GM23338 (cell line): ENCODE data around the gene OPN1MW3. TPM values are rescaled to one million over a fixed set of nuclear protein-coding genes. Genes with fewer than 3 reads are reported as not detected.
"Not testable (repeated sequence)": the region's sequence is repeated elsewhere in the genome, so short reads cannot be mapped to it uniquely, and the experiment has no call there.

Experiments
- ATAC-seq: fragments of 200-7000 bp; cut with Tn5 transposase; 3 replicates; pipeline ENCODE4 v1.9.1; 2020
- DNase-seq: peaks from one replicate; pipeline ENCODE4 v3.0.0-alpha.2; 2015; ENCODE audit warnings: low spot score
- H2AFZ ChIP-seq: fragments of 200-600 bp; sonication (generic); 2 replicates; pipeline ENCODE4 v1.8.0; 2016; ENCODE audit warnings: antibody characterized with exemption, mild to moderate bottlenecking, moderate library complexity
- H3F3A ChIP-seq: fragments of 200-600 bp; sonication (generic); replicated peaks from 2 replicates; pipeline ENCODE4 v1.8.0; 2017; ENCODE audit warnings: antibody characterized with exemption, mixed run types, low read depth
- H3K27ac ChIP-seq: fragments of 200-600 bp; sonication (generic); 2 replicates; pipeline ENCODE4 v1.6.1; 2016; ENCODE audit warnings: low read depth
- H3K27me3 ChIP-seq: fragments of 200-600 bp; sonication (generic); 2 replicates; pipeline ENCODE4 v1.8.0; 2016; ENCODE audit warnings: mild to moderate bottlenecking, mixed run types, moderate library complexity; ENCODE audit not compliant: insufficient read depth
- H3K36me3 ChIP-seq: fragments of 200-600 bp; sonication (generic); 2 replicates; pipeline ENCODE4 v1.8.0; 2016; ENCODE audit warnings: mild to moderate bottlenecking; ENCODE audit not compliant: insufficient read depth
- H3K4me1 ChIP-seq: fragments of 200-600 bp; sonication (generic); 2 replicates; pipeline ENCODE4 v1.8.0; 2016; ENCODE audit warnings: mild to moderate bottlenecking, moderate library complexity; ENCODE audit not compliant: insufficient read depth
- H3K4me2 ChIP-seq: fragments of 200-600 bp; sonication (generic); 2 replicates; pipeline ENCODE4 v1.7.1; 2017; ENCODE audit warnings: mixed run types
- H3K4me3 ChIP-seq: fragments of 200-600 bp; sonication (generic); 2 replicates; pipeline ENCODE4 v1.6.1; 2016; ENCODE audit warnings: mixed run types
- H3K79me2 ChIP-seq: fragments of 200-600 bp; sonication (generic); replicated peaks from 2 replicates; pipeline ENCODE4 v1.8.0; 2017; ENCODE audit warnings: mild to moderate bottlenecking; ENCODE audit not compliant: insufficient read depth
- H3K9me2 ChIP-seq: fragments of 200-600 bp; sonication (generic); 2 replicates; pipeline ENCODE4 v1.8.0; 2017; ENCODE audit not compliant: insufficient read depth
- H4K20me1 ChIP-seq: fragments of 200-600 bp; sonication (generic); replicated peaks from 2 replicates; pipeline ENCODE4 v1.8.0; 2017; ENCODE audit warnings: mild to moderate bottlenecking; ENCODE audit not compliant: insufficient read depth
- H3K27ac Mint-ChIP-seq: 2 replicates; pipeline ENCODE4 v1.8.0; 2020; ENCODE audit warnings: inconsistent platforms, mild to moderate bottlenecking, moderate library complexity, mixed read lengths
- H3K27me3 Mint-ChIP-seq: 3 replicates; pipeline ENCODE4 v1.8.0; 2022; ENCODE audit warnings: low read depth, mild to moderate bottlenecking, moderate library complexity, mixed read lengths, inconsistent platforms; ENCODE audit not compliant: insufficient read depth, poor library complexity
- H3K36me3 Mint-ChIP-seq: 3 replicates; pipeline ENCODE4 v1.8.0; 2021; ENCODE audit warnings: low read depth, mild to moderate bottlenecking, inconsistent platforms, moderate library complexity, mixed read lengths
- H3K4me1 Mint-ChIP-seq: 3 replicates; pipeline ENCODE4 v1.8.0; 2020; ENCODE audit warnings: mild to moderate bottlenecking, inconsistent platforms, mixed read lengths
- H3K4me3 Mint-ChIP-seq: 3 replicates; pipeline ENCODE4 v1.8.0; 2021; ENCODE audit warnings: moderate library complexity, mild to moderate bottlenecking, inconsistent platforms, mixed read lengths
- H3K9me3 Mint-ChIP-seq: 3 replicates; pipeline ENCODE4 v1.8.0; 2020; ENCODE audit warnings: moderate library complexity, mild to moderate bottlenecking, inconsistent platforms, mixed read lengths
- POLR2AphosphoS5 ChIP-seq: IDR thresholded peaks from 2 replicates; pipeline ENCODE4 v1.6.1; 2016; ENCODE audit warnings: antibody characterized with exemption, low read depth
- REST ChIP-seq: IDR thresholded peaks from one replicate; pipeline ENCODE4 v1.6.1; 2018; ENCODE audit warnings: antibody characterized with exemption; ENCODE audit not compliant: unreplicated experiment
- STAT1 ChIP-seq: IDR thresholded peaks from one replicate; pipeline ENCODE4 v1.6.1; 2016; ENCODE audit warnings: antibody characterized with exemption; ENCODE audit not compliant: unreplicated experiment
- ZNF114 ChIP-seq: fragments of 250-450 bp; sonication (Bioruptor Pico); IDR thresholded peaks from 2 replicates; pipeline ENCODE4 v1.5.0; 2020; ENCODE audit warnings: mild to moderate bottlenecking, moderate library complexity
- polyA plus RNA-seq: library from polyadenylated mRNA; unstranded; fragments of >200 nt; fragmentation: Nextera tagmentation; extraction: Ambion mirVana; gene quantifications from 2 replicates; pipeline ENCODE4 v1.2.1, GENCODE V29; 2016
- total RNA-seq: library from RNA; depleted of rRNA; stranded (reverse); fragments of >200 nt; shearing (Covaris generic); gene quantifications from 2 replicates; pipeline ENCODE4 v1.2.3, GENCODE V29; 2014

The OPN1MW3 gene
- total and polyA plus RNA-seq, 2 experiments from 2014 or later, result not detected

- no peak overlapping the region for H3K4me2 ChIP-seq
- H3K4me3 ChIP-seq, result no peak overlapping the region
- H2AFZ ChIP-seq, result no peak overlapping the region
- ATAC-seq (no peak), DNase-seq (no peak)
- H3K79me2 ChIP-seq, result no peaks in the 10 kb centered on the region
- H3K36me3 ChIP-seq, result no peaks in the 10 kb centered on the region
- no peaks in the 10 kb centered on the region for H3K4me1 ChIP-seq
- Mint-ChIP-seq H3K27ac (no peak overlapping the region), H3K36me3 (no peaks in the 10 kb centered on the region), H3K9me3 (no peaks in the 10 kb centered on the region; the same call in 2 of the 3 replicates), H3K4me3 (no peak overlapping the region), H3K27me3 (peaks cover 6% of the 10 kb centered on the region), H3K4me1 (0 out of 3 replicates have a peak, but pooled peaks cover 6% of the 10 kb centered on the region)
- H3K27me3 ChIP-seq, result no peaks in the 10 kb centered on the region
- no peaks in the 10 kb centered on the region for H3F3A ChIP-seq
- no peaks in the 10 kb centered on the region for H4K20me1 ChIP-seq
- no peak overlapping the region for H3K27ac ChIP-seq
- TF ChIP-seq POLR2AphosphoS5, result no peak
- TF ChIP-seq REST, result no peak
- no peak for TF ChIP-seq STAT1
- H3K9me2 ChIP-seq, result no peaks in the 10 kb centered on the region
Observed at GRCh38 chrX:154300816-154301215, 43.4 kb downstream of the OPN1MW3 start.

- not testable (repeated sequence) for DNase-seq, H3K36me3 Mint-ChIP-seq, H3K27me3 Mint-ChIP-seq
Observed at GRCh38 chrX:154302998-154303397, 45.6 kb downstream of the OPN1MW3 start.

GRCh38 chrX:154303476-154303875, 46.1 kb downstream of the OPN1MW3 start:
- no peak overlapping the region for H3K4me3 Mint-ChIP-seq
- Histone ChIP-seq H3K9me2 (no peaks in the 10 kb centered on the region), H3K4me1 (no peaks in the 10 kb centered on the region), H3K4me2 (no peak overlapping the region), H3K79me2 (no peaks in the 10 kb centered on the region), H3K27ac (no peak overlapping the region), H3K36me3 (no peaks in the 10 kb centered on the region), H2AFZ (no peak overlapping the region), H3F3A (no peaks in the 10 kb centered on the region), H3K27me3 (no peaks in the 10 kb centered on the region), H4K20me1 (no peaks in the 10 kb centered on the region), H3K4me3 (no peak overlapping the region)
- no peaks in the 10 kb centered on the region for H3K9me3 Mint-ChIP-seq
- H3K36me3 Mint-ChIP-seq, result no peaks in the 10 kb centered on the region
- DNase-seq, result no peak
- no peak for ATAC-seq
- H3K27me3 Mint-ChIP-seq, result peaks cover 8% of the 10 kb centered on the region
- H3K27ac Mint-ChIP-seq, result no peak overlapping the region
- peaks cover 11% of the 10 kb centered on the region; the same call in 2 of the 3 replicates for H3K4me1 Mint-ChIP-seq
- TF ChIP-seq ZNF114 (CRISPR knock-in tag), result no peak
- TF ChIP-seq REST, result no peak

More at GRCh38 chrX:154302998-154303397, 45.6 kb downstream of the OPN1MW3 start:
- H3K4me1 ChIP-seq, H3K4me3 ChIP-seq, H3K4me1 Mint-ChIP-seq, H3K27me3 ChIP-seq, H3K79me2 ChIP-seq, H3K27ac Mint-ChIP-seq, H3F3A ChIP-seq, H3K4me2 ChIP-seq, H2AFZ ChIP-seq, H3K4me3 Mint-ChIP-seq, H3K27ac ChIP-seq, H3K9me2 ChIP-seq, H3K36me3 ChIP-seq, H3K9me3 Mint-ChIP-seq, H4K20me1 ChIP-seq, ATAC-seq: not testable (repeated sequence)
